ENCODE results near the gene SNUPN. TPM values are rescaled to one million over a fixed set of nuclear protein-coding genes. Genes with fewer than 3 reads are reported as not detected.
A peak's percentile ranks its signal among the peaks of the same experiment; 100 is the strongest.

Gene SNUPN
- total RNA-seq, 1 donor from 2014 or later: 37.3 TPM

- no peak for DNase-seq (ENCODE audit: low read depth)
Measured at GRCh38 chr15:75654201-75654907, 28.8 kb upstream of the SNUPN start.

DNA sequence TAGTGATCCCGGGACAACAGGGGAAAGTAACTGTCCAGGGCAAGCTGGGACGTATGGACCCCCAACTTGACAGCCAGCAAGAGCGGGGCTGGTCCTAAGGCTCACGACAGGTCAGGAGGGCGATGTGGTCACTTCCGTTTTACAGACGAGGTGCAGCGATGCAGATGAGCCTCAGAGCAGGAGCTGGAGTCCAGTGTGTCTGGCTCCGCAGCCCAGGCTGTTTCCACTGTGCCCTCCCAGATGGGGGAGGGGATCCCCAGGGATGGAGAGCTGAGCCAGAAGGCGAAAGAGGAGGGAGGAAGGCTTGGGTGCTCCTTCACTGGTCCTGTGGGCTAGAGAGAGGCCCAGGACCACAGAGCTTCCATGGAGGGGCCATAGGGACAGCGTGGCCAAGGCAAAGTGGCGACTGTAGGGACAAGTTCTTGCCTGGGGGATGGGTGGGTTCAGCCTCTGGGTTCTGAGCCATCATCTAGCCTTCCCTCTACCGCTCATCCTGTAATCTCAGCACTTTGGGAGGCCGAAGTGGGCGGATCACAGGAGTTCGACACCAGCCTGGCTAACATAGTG, 27.9 kb upstream of the SNUPN start:
- DNase-seq (ENCODE audit: low read depth): no peak

- no peak for DNase-seq (ENCODE audit: low read depth)
Measured at GRCh38 chr15:75651810-75652543, 26.5 kb upstream of the SNUPN start.

GRCh38 chr15:75650908-75651809, 25.6 kb upstream of the SNUPN start:
- peak; percentile 26 for DNase-seq (ENCODE audit: low read depth)

DNA sequence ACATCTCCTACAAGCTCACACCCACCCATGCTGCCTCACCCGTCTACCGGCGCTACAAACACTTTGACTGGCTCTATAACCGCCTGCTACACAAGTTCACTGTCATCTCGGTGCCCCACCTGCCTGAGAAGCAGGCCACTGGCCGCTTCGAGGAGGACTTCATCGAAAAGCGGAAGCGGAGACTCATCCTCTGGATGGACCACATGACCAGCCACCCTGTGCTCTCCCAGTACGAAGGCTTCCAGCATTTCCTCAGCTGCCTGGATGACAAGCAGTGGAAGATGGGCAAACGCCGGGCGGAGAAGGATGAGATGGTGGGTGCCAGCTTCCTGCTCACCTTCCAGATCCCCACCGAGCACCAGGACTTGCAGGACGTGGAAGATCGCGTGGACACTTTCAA, 24.3 kb upstream of the SNUPN start:
- no peak for DNase-seq (ENCODE audit: low read depth)

DNA sequence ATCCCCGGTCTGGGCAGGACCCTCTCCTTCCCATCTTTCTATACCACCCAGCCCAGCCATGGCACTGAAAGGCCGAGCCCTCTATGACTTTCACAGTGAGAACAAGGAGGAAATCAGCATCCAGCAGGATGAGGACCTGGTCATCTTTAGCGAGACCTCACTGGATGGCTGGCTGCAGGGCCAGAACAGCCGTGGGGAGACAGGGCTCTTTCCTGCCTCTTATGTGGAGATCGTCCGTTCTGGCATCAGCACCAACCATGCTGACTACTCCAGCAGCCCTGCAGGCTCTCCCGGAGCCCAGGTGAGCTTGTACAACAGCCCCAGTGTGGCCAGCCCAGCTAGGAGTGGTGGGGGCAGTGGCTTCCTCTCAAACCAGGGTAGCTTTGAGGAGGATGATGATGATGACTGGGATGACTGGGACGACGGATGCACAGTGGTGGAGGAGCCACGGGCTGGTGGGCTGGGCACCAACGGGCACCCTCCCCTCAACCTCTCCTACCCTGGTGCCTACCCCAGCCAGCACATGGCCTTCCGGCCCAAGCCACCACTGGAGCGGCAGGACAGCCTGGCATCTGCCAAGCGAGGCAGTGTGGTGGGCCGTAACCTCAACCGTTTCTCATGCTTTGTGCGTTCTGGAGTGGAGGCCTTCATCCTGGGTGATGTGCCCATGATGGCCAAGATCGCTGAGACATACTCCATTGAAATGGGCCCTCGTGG, 23.7 kb upstream of the SNUPN start:
- no peak for DNase-seq (ENCODE audit: low read depth)

GRCh38 chr15:75648156-75649000, 22.9 kb upstream of the SNUPN start:
- peak; percentile 10 for DNase-seq (ENCODE audit: low read depth)

- DNase-seq (ENCODE audit: low read depth): peak; percentile 47
Measured at GRCh38 chr15:75647370-75648155, 22.0 kb upstream of the SNUPN start, which contains the start of gene SNX33. SNX33 (plus strand) TSS chr15:75647912; CDS start chr15:75649103, 1,191 bp downstream.

DNA sequence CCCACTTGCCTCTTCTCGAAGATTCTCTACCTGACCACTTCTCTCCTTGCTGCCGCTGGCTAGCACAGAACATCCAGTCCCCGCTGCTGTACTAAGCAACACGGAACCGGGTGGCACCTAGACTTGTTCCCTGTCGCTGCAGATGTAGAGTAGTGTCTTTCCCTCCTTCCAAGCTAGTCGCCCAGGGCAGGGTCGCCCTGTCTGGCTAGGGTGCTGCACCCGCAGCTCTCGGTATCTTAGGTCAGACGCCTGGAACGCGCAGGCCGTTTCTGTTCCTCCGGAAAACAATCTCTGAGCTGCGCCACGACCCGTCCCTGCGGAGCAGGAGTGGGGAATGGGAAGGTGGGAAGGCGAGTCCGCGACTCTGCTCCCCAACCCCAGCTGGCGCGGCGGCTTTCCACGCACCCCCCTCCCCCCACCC, 21.4 kb upstream of the SNUPN start:
- DNase-seq (ENCODE audit: low read depth): no peak

- no peak for DNase-seq (ENCODE audit: low read depth)
Measured at GRCh38 chr15:75646112-75646943, 20.8 kb upstream of the SNUPN start.

- no peak for DNase-seq (ENCODE audit: low read depth)
Measured at GRCh38 chr15:75644376-75644775, 18.9 kb upstream of the SNUPN start.

GRCh38 chr15:75641603-75642002, 16.1 kb upstream of the SNUPN start:
- DNase-seq (ENCODE audit: low read depth): no peak

- DNase-seq (ENCODE audit: low read depth): no peak
Measured at GRCh38 chr15:75641179-75641503, 15.6 kb upstream of the SNUPN start.

DNA sequence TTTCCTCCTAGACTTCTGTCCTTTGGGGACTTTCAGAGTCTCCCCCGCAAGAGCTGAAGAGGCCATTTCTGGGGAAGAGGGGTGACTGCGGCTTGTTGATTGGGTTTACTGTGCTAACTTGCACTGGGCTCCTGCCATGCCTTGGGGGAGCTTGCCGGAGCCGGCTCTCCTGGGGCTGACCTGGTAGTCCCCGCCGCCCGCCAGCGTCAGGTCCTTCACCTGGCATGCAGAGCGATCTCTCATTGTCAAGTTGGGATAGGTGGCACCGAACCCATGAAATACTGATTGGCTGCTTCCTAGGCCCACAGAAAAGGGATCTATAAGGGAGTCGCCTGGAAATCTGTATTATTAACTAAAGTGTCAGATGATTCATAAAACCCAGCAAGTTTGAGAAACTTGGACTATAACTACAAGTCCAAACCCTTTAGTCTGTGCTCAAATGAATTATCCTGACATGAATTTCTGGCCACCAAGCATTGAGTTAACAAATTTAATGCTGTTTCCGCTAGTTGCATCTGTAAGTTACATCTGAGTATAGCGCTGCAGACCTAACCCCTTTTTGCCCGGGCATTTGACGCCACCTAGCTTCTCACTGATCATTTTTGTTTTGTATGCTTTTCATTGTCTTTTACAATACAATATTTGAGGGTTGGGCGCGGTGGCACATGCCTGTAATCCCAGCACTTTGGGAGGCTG, 15.1 kb upstream of the SNUPN start:
- peak; percentile 58 for DNase-seq (ENCODE audit: low read depth)

GRCh38 chr15:75639709-75640482, 14.4 kb upstream of the SNUPN start, which contains the start of gene IMP3:
IMP3 (minus strand) TSS chr15:75640224; CDS start chr15:75640168, 56 bp downstream.
- DNase-seq (ENCODE audit: low read depth): peak; percentile 95

DNA sequence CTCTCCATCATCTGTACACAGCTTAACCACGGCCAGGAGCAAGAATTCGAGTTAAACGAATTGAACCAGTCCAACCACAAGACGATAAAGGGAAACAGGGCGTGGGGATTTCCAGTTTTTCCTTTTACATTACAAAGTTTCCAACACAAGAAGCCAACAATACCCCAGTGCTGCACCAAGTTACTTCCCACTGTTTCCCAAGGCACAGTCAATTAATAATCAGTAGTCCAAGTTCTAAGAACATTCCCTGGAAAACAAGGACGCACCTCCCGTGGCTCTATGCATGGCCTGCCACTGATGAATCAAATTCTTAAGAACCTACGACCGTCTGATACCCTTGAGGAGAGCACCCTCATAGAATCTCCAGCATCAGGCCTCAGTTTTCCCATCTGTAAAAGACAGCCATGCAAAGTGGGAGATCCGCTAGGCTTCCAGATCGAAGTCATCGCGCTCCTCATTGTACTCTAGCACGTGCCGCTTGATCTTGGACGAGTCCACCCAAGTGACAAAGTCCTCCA, 13.7 kb upstream of the SNUPN start:
- peak; percentile 55 for DNase-seq (ENCODE audit: low read depth)
